K562 (cell line): ENCODE data around the gene UBL5. TPM values are rescaled to one million over a fixed set of nuclear protein-coding genes. Genes with fewer than 3 reads are reported as not detected.
"Not testable (repeated sequence)": the region's sequence is repeated elsewhere in the genome, so short reads cannot be mapped to it uniquely, and the experiment has no call there.

Experiments
- ATAC-seq: fragments of 200-7000 bp; cut with Tn5 transposase; 3 replicates; pipeline ENCODE4 v1.9.1; 2020; ENCODE audit warnings: moderate library complexity
- BruUV-seq: library from RNA; stranded (reverse); fragments of 400-500 nt; replicated peaks from 2 replicates; lab custom pipeline; 2021; lab: Mats Ljungman, UMichigan
- CTCF ChIA-PET: fragments of 300-600 bp; formaldehyde crosslinking; extraction: SDS; loops from one replicate; lab custom pipeline; 2021; ENCODE audit warnings: low intra/inter-chr PET ratio; lab: Yijun Ruan, JAX
- POLR2A ChIA-PET: fragments of 300-600, 350-650 bp; sonication (Branson Sonifier 250); formaldehyde crosslinking; extraction: SDS; loops from one replicate; lab custom pipeline; 2021; ENCODE audit warnings: antibody characterized with exemption, inconsistent platforms; lab: Yijun Ruan, JAX
- DNase-seq, 4 experiments: peaks; one replicate each; pipeline versions ENCODE4 v3.0.0 to v3.0.0-alpha.2; 2011 to 2018; ENCODE audit warnings: low spot score in 3 of 4, mixed read lengths in 3 of 4; ENCODE audit errors: extremely low read depth in 1 of 4
- FAIRE-seq: peaks from 2 replicates; lab custom pipeline; 2011; peaks lifted over from hg19 to GRCh38; lab: Jason Lieb, UNC
- H2AFZ ChIP-seq: 2 replicates; pipeline ENCODE4 v1.6.0; 2011; ENCODE audit warnings: low read depth, low read length, control low read depth, inconsistent platforms
- H3K27ac ChIP-seq: fragments of 200-600 bp; 3 replicates; pipeline ENCODE4 v1.8.0; 2011; ENCODE audit warnings: low read depth, mild to moderate bottlenecking, control low read depth, inconsistent platforms, low read length, moderate library complexity, mixed read lengths; ENCODE audit errors: extremely low read depth
- H3K27me3 ChIP-seq, 2 experiments: fragments of 300-600 bp in 1 of 2; 2 replicates in 1 of 2; 3 replicates in 1 of 2; pipeline versions ENCODE4 v1.6.0 to v1.8.0; 2011; ENCODE audit warnings: inconsistent platforms in 2 of 2, low read length in 2 of 2, mild to moderate bottlenecking in 1 of 2, mixed read lengths in 1 of 2, moderate library complexity in 1 of 2; ENCODE audit not compliant: control insufficient read depth in 2 of 2, insufficient read depth in 2 of 2
- H3K36me3 ChIP-seq: fragments of 300-600 bp; 3 replicates; pipeline ENCODE4 v1.8.0; 2011; ENCODE audit warnings: mild to moderate bottlenecking, low read length, inconsistent platforms; ENCODE audit not compliant: control insufficient read depth, insufficient read depth
- H3K4me1 ChIP-seq, 2 experiments: fragments of 200-600 bp in 1 of 2; replicated peaks in 1 of 2; 2 replicates in 1 of 2; 3 replicates in 1 of 2; pipeline versions ENCODE4 v1.5.1 to v1.8.0; 2011; ENCODE audit warnings: inconsistent platforms in 2 of 2, low read length in 2 of 2, mild to moderate bottlenecking in 1 of 2, mixed read lengths in 1 of 2, moderate library complexity in 1 of 2; ENCODE audit not compliant: control insufficient read depth in 2 of 2, insufficient read depth in 2 of 2
- H3K4me2 ChIP-seq: 2 replicates; pipeline ENCODE4 v1.6.1; 2011; ENCODE audit warnings: low read length, control low read depth, inconsistent platforms, mixed read lengths; ENCODE audit not compliant: insufficient read depth
- H3K4me3 ChIP-seq: fragments of 200-600 bp; sonication (generic), shearing (Covaris generic); 2 replicates; pipeline ENCODE4 v1.5.1; 2016; ENCODE audit warnings: control low read depth, inconsistent platforms
- H3K79me2 ChIP-seq: fragments of 200-600 bp; 3 replicates; pipeline ENCODE4 v1.8.0; 2011; ENCODE audit warnings: low read length, inconsistent platforms; ENCODE audit not compliant: control insufficient read depth, insufficient read depth
- H3K9ac ChIP-seq, 2 experiments: 2 replicates each; pipeline versions ENCODE4 v1.6.0 to v1.6.1; 2011; ENCODE audit warnings: low read depth in 2 of 2, low read length in 2 of 2, control low read depth in 1 of 2, inconsistent platforms in 1 of 2, mild to moderate bottlenecking in 1 of 2, mixed read lengths in 1 of 2; ENCODE audit not compliant: insufficient read depth in 1 of 2
- H3K9me1 ChIP-seq: one replicate; pipeline ENCODE4 v1.6.0; 2011; ENCODE audit warnings: inconsistent platforms, mild to moderate bottlenecking, low read length, moderate library complexity; ENCODE audit not compliant: control insufficient read depth, insufficient read depth
- H3K9me3 ChIP-seq: replicated peaks from 2 replicates; pipeline ENCODE4 v1.5.1; 2011; ENCODE audit warnings: low read depth, low read length, inconsistent platforms; ENCODE audit not compliant: control insufficient read depth, insufficient read depth
- H4K20me1 ChIP-seq: replicated peaks from 2 replicates; pipeline ENCODE4 v1.6.1; 2011; ENCODE audit warnings: low read length, inconsistent platforms, mixed read lengths; ENCODE audit not compliant: control insufficient read depth, insufficient read depth
- NFIC ChIP-seq: fragments of 450-650 bp; IDR thresholded peaks from 2 replicates; pipeline ENCODE4 v1.6.1; 2017; ENCODE audit warnings: mild to moderate bottlenecking, inconsistent platforms
- ZNF507 ChIP-seq: conservative IDR thresholded peaks from 2 replicates; pipeline ENCODE4 v1.6.1; 2017; ENCODE audit warnings: missing genetic modification characterization, missing compliant biosample characterization
- whole genome bisulfite sequencing: fragments of 100-300 bp; shearing (Covaris generic); methylation state at CpG from one replicate; pipeline ENCODE4 v1.1.6; 2016; ENCODE audit warnings: low coverage, mixed read lengths; ENCODE audit not compliant: insufficient coverage; ENCODE audit errors: missing lambda C conversion rate; 5-methylcytosine and 5-hydroxymethylcytosine counted together
- in situ Hi-C: fragments of 300-500 bp; cut with MboI; formaldehyde crosslinking; loops from 4 replicates; pipeline ENCODE4 v1.15.0; 2018; ENCODE audit warnings: inconsistent platforms, mixed read lengths
- intact Hi-C: fragments of 100-400 bp; cut with micrococcal nuclease; formaldehyde crosslinking; loops from 2 replicates; pipeline ENCODE4 v1.14.2; 2022
- polyA plus RNA-seq, 8 experiments: library from polyadenylated mRNA; depleted of rRNA in 4 of 8; stranded (reverse) in 5 of 8; unstranded in 3 of 8; fragments of >200 nt; fragmentation: Nextera tagmentation in 2 of 8; fragmentation: Illumina TruSeq in 1 of 8; extraction: Ambion mirVana in 2 of 8; extraction: Trizol in 1 of 8; gene quantifications; 2 replicates each; pipeline versions ENCODE4 v1.2.1 to v1.2.3, GENCODE V29; 2011 to 2014; ENCODE audit warnings: inconsistent platforms in 1 of 8, missing spikeins in 1 of 8
- total RNA-seq, 7 experiments: library from RNA; depleted of rRNA in 6 of 7; stranded (reverse); fragments of >200 nt in 6 of 7; fragmentation: Illumina TruSeq in 2 of 7; extraction: Trizol in 2 of 7; gene quantifications; 2 replicates each; pipeline versions ENCODE4 v1.2.1 to v1.2.3, GENCODE V29; 2011 to 2021; ENCODE audit warnings: low replicate concordance in 1 of 7

Gene UBL5
- total and polyA plus RNA-seq, 9 of the 15 experiments (the other 6 are each of a cell fraction or from before 2014, with no cell fraction given) = 410 to 1,266 (median 613) TPM

GRCh38 chr19:9842834-9843625 is 15.3 kb downstream of the UBL5 start:
- ATAC-seq = no peak
- no peak overlapping the region for H2AFZ ChIP-seq
- H3K27ac ChIP-seq = no peak overlapping the region
- H3K36me3 ChIP-seq = peaks cover 93% of the 10 kb centered on the region; the same call in 2 of the 3 replicates
- peak overlapping the region in 1 of 2 experiments; percentile 58; a peak in 1 of 4 replicates for H3K9ac ChIP-seq
- H3K4me1 ChIP-seq = peaks cover 0 to 34% of the 10 kb centered on the region in 2 experiments; a peak in 3 of 5 replicates
- ChIA-PET CTCF (no interaction called here), POLR2A (interaction anchor here (0.7 kb wide), 1 partner anchor 37 kb away, joined by 3 read pairs; no protein-coding TSS in a partner anchor)
- H3K9me1 ChIP-seq = peaks cover 9% of the 10 kb centered on the region
- H3K79me2 ChIP-seq = no peaks in the 10 kb centered on the region; the same call in 2 of the 3 replicates
- in situ Hi-C loops = no loop called here
- no peak overlapping the region for H3K4me3 ChIP-seq
- intact Hi-C loops = no loop called here
- 91% methylated on average over 9 of the region's 9 CpGs for WGBS
- H3K9me3 ChIP-seq = no peaks in the 10 kb centered on the region
- TF ChIP-seq ZNF507 (tag) = no peak
- TF ChIP-seq NFIC = peak; percentile 42; the same call in 1 of the 2 replicates
- H4K20me1 ChIP-seq = 0 out of 2 replicates have a peak, but pooled peaks cover 5% of the 10 kb centered on the region
- H3K4me2 ChIP-seq = no peak overlapping the region
- no peaks in the 10 kb centered on the region for H3K27me3 ChIP-seq
- BruUV-seq = no TSS peak
- no peak for DNase-seq
- no peak for FAIRE-seq

- POLR2A ChIA-PET = interaction anchor here (0.7 kb wide), 1 partner anchor 36 kb away, joined by 3 read pairs; no protein-coding TSS in a partner anchor
- DNase-seq, H3K9me3 ChIP-seq, H3K27me3 ChIP-seq, CTCF ChIA-PET, intact Hi-C loops, H3K27ac ChIP-seq, FAIRE-seq, BruUV-seq, ATAC-seq, H3K4me2 ChIP-seq, H3K79me2 ChIP-seq, in situ Hi-C loops, H2AFZ ChIP-seq, H3K4me3 ChIP-seq, H3K9me1 ChIP-seq, H3K9ac ChIP-seq: not testable (repeated sequence)
- 86% methylated on average over 10 of the region's 12 CpGs for WGBS
- peaks cover 0 to 30% of the 10 kb centered on the region in 2 experiments; a peak in 3 of 5 replicates for H3K4me1 ChIP-seq
- peaks cover 10% of the 10 kb centered on the region for H4K20me1 ChIP-seq
- peaks cover 93% of the 10 kb centered on the region; the same call in 2 of the 3 replicates for H3K36me3 ChIP-seq
These were observed 16.0 kb downstream of the UBL5 start for GRCh38 chr19:9843626-9844273.
